Natural killer cell (primary cell): ENCODE data around the gene DENND5B. TPM values are rescaled to one million over a fixed set of nuclear protein-coding genes. Genes with fewer than 3 reads are reported as not detected.

ENCODE experiments used
- ATAC-seq, 3 donors: fragments of 150-1000 bp in 2 of 3; fragments of 200-7000 bp in 1 of 3; cut with Tn5 transposase; 1 replicate in 1 of 3; 2 replicates in 2 of 3; pipeline ENCODE4 v1.10.0; 2021; ENCODE audit warnings: mild to moderate bottlenecking in 2 of 3, moderate library complexity in 2 of 3
- DNase-seq, 2 donors: peaks; one replicate each; pipeline versions ENCODE4 v3.0.0 to v3.0.0-alpha.2; 2013 to 2021; ENCODE audit warnings: mixed read lengths in 1 of 2
- H3K27ac ChIP-seq: one replicate; pipeline ENCODE4 v1.5.1; 2013; ENCODE audit warnings: mild to moderate bottlenecking, low read length
- H3K27me3 ChIP-seq: one replicate; pipeline ENCODE4 v1.6.1; 2013; ENCODE audit warnings: low read length; ENCODE audit not compliant: control insufficient read depth, insufficient read depth
- H3K36me3 ChIP-seq: one replicate; pipeline ENCODE4 v1.6.1; 2013; ENCODE audit warnings: low read length; ENCODE audit not compliant: control insufficient read depth, insufficient read depth
- H3K4me1 ChIP-seq: one replicate; pipeline ENCODE4 v1.6.1; 2013; ENCODE audit warnings: low read length; ENCODE audit not compliant: control insufficient read depth, insufficient read depth
- H3K4me3 ChIP-seq: one replicate; pipeline ENCODE4 v1.5.1; 2013; ENCODE audit warnings: low read length
- H3K9me3 ChIP-seq: one replicate; pipeline ENCODE4 v1.6.1; 2013; ENCODE audit warnings: low read length; ENCODE audit not compliant: control insufficient read depth, insufficient read depth
- H3K27ac Mint-ChIP-seq, 2 donors: one replicate each; pipeline ENCODE4 v1.8.0; 2022; ENCODE audit warnings: mild to moderate bottlenecking in 2 of 2, mixed read lengths in 2 of 2, moderate library complexity in 1 of 2
- H3K27me3 Mint-ChIP-seq, 2 donors: one replicate each; pipeline ENCODE4 v1.8.0; 2022; ENCODE audit warnings: low read depth in 2 of 2, mixed read lengths in 2 of 2
- H3K36me3 Mint-ChIP-seq: one replicate; pipeline ENCODE4 v1.8.0; 2022; ENCODE audit warnings: mixed read lengths
- H3K4me1 Mint-ChIP-seq, 2 donors: one replicate each; pipeline ENCODE4 v1.8.0; 2022; ENCODE audit warnings: mixed read lengths in 2 of 2
- H3K4me3 Mint-ChIP-seq: one replicate; pipeline ENCODE4 v1.8.0; 2022; ENCODE audit warnings: mild to moderate bottlenecking, moderate library complexity, mixed read lengths
- H3K9me3 Mint-ChIP-seq, 2 donors: one replicate each; pipeline ENCODE4 v1.8.0; 2022; ENCODE audit warnings: mixed read lengths in 2 of 2
- CTCF ChIP-seq: fragments of 200-600 bp; IDR thresholded peaks from one replicate; pipeline ENCODE4 v1.8.0; 2022; ENCODE audit warnings: antibody characterized with exemption
- WGBS: methylation state at CpG from one replicate; pipeline ENCODE4 v1.1.7; 2013; ENCODE audit warnings: missing lambda C conversion rate; ENCODE audit not compliant: insufficient coverage; 5-methylcytosine and 5-hydroxymethylcytosine counted together
- intact Hi-C: fragments of 100-400 bp; cut with micrococcal nuclease; formaldehyde crosslinking; loops from one replicate; pipeline ENCODE4 v1.14.2; 2022
- total RNA-seq, 4 donors: library from RNA; stranded (reverse); fragments of 120-200 nt in 1 of 4; gene quantifications; one replicate each; pipeline versions ENCODE4 v1.2.3 to v1.2.4, GENCODE V29; 2013 to 2022

The DENND5B gene
- total RNA-seq, 3 donors from 2014 or later (not counting 1 experiment from before 2014, with no cell fraction given), result 0.52 to 2.4 (median 0.70) TPM

- peak overlapping the region; percentile 18 for H3K27ac ChIP-seq
- Mint-ChIP-seq H3K4me3 (no peak overlapping the region), H3K27ac (no peak overlapping the region), H3K36me3 (no peaks in the 10 kb centered on the region), H3K27me3 (peaks cover 9 to 15% of the 10 kb centered on the region in 2 donors), H3K9me3 (no peaks in the 10 kb centered on the region), H3K4me1 (no peaks in the 10 kb centered on the region)
- TF ChIP-seq CTCF, result no peak
- H3K9me3 ChIP-seq, result no peaks in the 10 kb centered on the region
- H3K27me3 ChIP-seq, result no peaks in the 10 kb centered on the region
- DNase-seq, result no peak
- no peak for ATAC-seq
- no peaks in the 10 kb centered on the region for H3K4me1 ChIP-seq
- 80% methylated on average over 4 of the region's 4 CpGs for WGBS
- H3K36me3 ChIP-seq, result no peaks in the 10 kb centered on the region
- intact Hi-C loops, result no loop called here
- H3K4me3 ChIP-seq, result no peak overlapping the region
Observed at GRCh38 chr12:31599053-31599452, 8.1 kb upstream of the DENND5B start.

GRCh38 chr12:31597066-31597465 is 6.1 kb upstream of the DENND5B start:
- H3K4me3 Mint-ChIP-seq, result no peak overlapping the region
- ATAC-seq (no peak), DNase-seq (no peak)
- Histone ChIP-seq H3K36me3 (no peaks in the 10 kb centered on the region), H3K27ac (no peak overlapping the region), H3K4me1 (no peaks in the 10 kb centered on the region), H3K9me3 (no peaks in the 10 kb centered on the region), H3K4me3 (no peak overlapping the region), H3K27me3 (no peaks in the 10 kb centered on the region)
- WGBS, result 87% methylated on average over 8 of the region's 8 CpGs
- intact Hi-C loops, result no loop called here
- no peak for TF ChIP-seq CTCF
- H3K27me3 Mint-ChIP-seq, result peaks cover 15% of the 10 kb centered on the region in 2 donors
- peaks cover 0 to 4% of the 10 kb centered on the region in 2 donors for H3K4me1 Mint-ChIP-seq
- H3K36me3 Mint-ChIP-seq, result no peaks in the 10 kb centered on the region
- H3K27ac Mint-ChIP-seq, result no peak overlapping the region
- H3K9me3 Mint-ChIP-seq, result no peaks in the 10 kb centered on the region

- ATAC-seq (no peak), DNase-seq (no peak)
- Mint-ChIP-seq H3K4me1 (peaks cover 7 to 15% of the 10 kb centered on the region in 2 donors), H3K4me3 (no peak overlapping the region), H3K27me3 (peaks cover 15 to 23% of the 10 kb centered on the region in 2 donors), H3K27ac (no peak overlapping the region), H3K36me3 (no peaks in the 10 kb centered on the region), H3K9me3 (no peaks in the 10 kb centered on the region)
- no peak overlapping the region for H3K27ac ChIP-seq
- H3K27me3 ChIP-seq, result peaks cover 7% of the 10 kb centered on the region
- WGBS, result 87% methylated on average over 4 of the region's 5 CpGs
- peaks cover 10% of the 10 kb centered on the region for H3K4me1 ChIP-seq
- no peaks in the 10 kb centered on the region for H3K9me3 ChIP-seq
- H3K36me3 ChIP-seq, result no peaks in the 10 kb centered on the region
- TF ChIP-seq CTCF, result no peak
- H3K4me3 ChIP-seq, result no peak overlapping the region
- intact Hi-C loops, result no loop called here
Observed at GRCh38 chr12:31594681-31595080, 3.7 kb upstream of the DENND5B start.

- peak overlapping the region; percentile 38 for H3K4me3 ChIP-seq
- ATAC-seq (peak in 2 of 3 donors; percentile 15 to 17), DNase-seq (peak in 1 of 2 donors; percentile 7)
- H3K27me3 ChIP-seq, result peaks cover 8% of the 10 kb centered on the region
- intact Hi-C loops, result no loop called here
- Mint-ChIP-seq H3K36me3 (no peaks in the 10 kb centered on the region), H3K4me1 (peaks cover 14 to 20% of the 10 kb centered on the region in 2 donors), H3K9me3 (no peaks in the 10 kb centered on the region), H3K27ac (peak overlapping the region in 1 of 2 donors; percentile 79), H3K27me3 (peaks cover 16 to 35% of the 10 kb centered on the region in 2 donors), H3K4me3 (peak overlapping the region; percentile 87)
- H3K36me3 ChIP-seq, result no peaks in the 10 kb centered on the region
- TF ChIP-seq CTCF, result no peak
- H3K9me3 ChIP-seq, result no peaks in the 10 kb centered on the region
- peak overlapping the region; percentile 11 for H3K27ac ChIP-seq
- H3K4me1 ChIP-seq, result peaks cover 12% of the 10 kb centered on the region
- 10% methylated on average over 16 of the region's 16 CpGs for WGBS
Observed at GRCh38 chr12:31591380-31591901, 505 bp upstream of the DENND5B start.
